ENCODE measurements around the gene ST14.
"Not testable (repeated sequence)": the region's sequence is repeated elsewhere in the genome, so short reads cannot be mapped to it uniquely, and the experiment has no call there.

GRCh38 chr11:130233486-130233885, 73.9 kb downstream of the ST14 start:
- not testable (repeated sequence) for TF ChIP-seq EZH2 (IDR thresholded peaks at IDR 0.05); POLR2AphosphoS5 (IDR thresholded peaks at IDR 0.05; ENCODE audit: borderline replicate concordance, low read depth, low read length)

Data from SK-N-MC (cell line).